ENCODE measurements around the gene MAVS.
"Not testable (repeated sequence)": the region's sequence is repeated elsewhere in the genome, so short reads cannot be mapped to it uniquely, and the experiment has no call there.

Gene MAVS

GRCh38 chr20:3888622-3889488, 42.2 kb downstream of the MAVS start, which contains the start of gene PANK2:
Gene PANK2 (plus strand): TSS chr20:3889387.
- DNase-seq (ENCODE audit: low read depth), result peak; percentile 99

GRCh38 chr20:3889489-3890397, 43.1 kb downstream of the MAVS start:
- no peak for DNase-seq (ENCODE audit: low read depth)

- DNase-seq (ENCODE audit: low read depth), result peak; percentile 53
Observed at GRCh38 chr20:3890398-3890751, 43.7 kb downstream of the MAVS start.

- DNase-seq (ENCODE audit: low read depth), result no peak
Observed at GRCh38 chr20:3890999-3891929, 44.6 kb downstream of the MAVS start.

- DNase-seq (ENCODE audit: low read depth), result no peak
Observed at GRCh38 chr20:3894796-3895195, 48.2 kb downstream of the MAVS start.

- DNase-seq (ENCODE audit: low read depth), result peak; percentile 31
Observed at GRCh38 chr20:3896302-3896701, 49.7 kb downstream of the MAVS start.

- no peak for DNase-seq (ENCODE audit: low read depth)
Observed at GRCh38 chr20:3896853-3897583, 50.4 kb downstream of the MAVS start.

- DNase-seq (ENCODE audit: low read depth), result not testable (repeated sequence)
Observed at GRCh38 chr20:3898181-3898580, 51.5 kb downstream of the MAVS start.

- no peak for DNase-seq (ENCODE audit: low read depth)
Observed at GRCh38 chr20:3898639-3899038, 52.0 kb downstream of the MAVS start.

- no peak for DNase-seq (ENCODE audit: low read depth)
Observed at GRCh38 chr20:3900187-3900604, 53.6 kb downstream of the MAVS start.

GRCh38 chr20:3901028-3901705, 54.5 kb downstream of the MAVS start:
- DNase-seq (ENCODE audit: low read depth), result peak; percentile 29

GRCh38 chr20:3901706-3902440, 55.2 kb downstream of the MAVS start:
- DNase-seq (ENCODE audit: low read depth), result no peak

GRCh38 chr20:3902446-3902845, 55.8 kb downstream of the MAVS start:
- no peak for DNase-seq (ENCODE audit: low read depth)

- DNase-seq (ENCODE audit: low read depth), result no peak
Observed at GRCh38 chr20:3904224-3904623, 57.6 kb downstream of the MAVS start.

GRCh38 chr20:3904857-3905256, 58.2 kb downstream of the MAVS start:
- DNase-seq (ENCODE audit: low read depth), result no peak

GRCh38 chr20:3906744-3907721, 60.4 kb downstream of the MAVS start:
- not testable (repeated sequence) for DNase-seq (ENCODE audit: low read depth)

GRCh38 chr20:3908667-3909066, 62.0 kb downstream of the MAVS start:
- no peak for DNase-seq (ENCODE audit: low read depth)

GRCh38 chr20:3909952-3910366, 63.3 kb downstream of the MAVS start:
- DNase-seq (ENCODE audit: low read depth), result no peak

- no peak for DNase-seq (ENCODE audit: low read depth)
Observed at GRCh38 chr20:3910853-3911252, 64.2 kb downstream of the MAVS start.

Measured in fibroblast of gingiva (primary cell).